Uterus (tissue), 4 donors: ENCODE data around the gene CPEB3. TPM values are rescaled to one million over a fixed set of nuclear protein-coding genes. Genes with fewer than 3 reads are reported as not detected.

Experiments used
- DNase-seq, 2 donors: peaks; one replicate each; pipeline ENCODE4 v3.0.0-alpha.2; 2019 to 2020
- H3K27ac ChIP-seq, 2 donors: fragments of 200-600 bp; sonication (generic); 1 replicate in 1 of 2; 2 replicates in 1 of 2; pipeline ENCODE4 v1.5.1; 2016 to 2018
- H3K27me3 ChIP-seq, 2 donors: fragments of 200-600 bp; sonication (generic); one replicate each; pipeline ENCODE4 v1.5.1; 2018 to 2019; ENCODE audit warnings: control low read depth in 1 of 2
- H3K36me3 ChIP-seq, 2 donors: fragments of 200-600 bp; sonication (generic); one replicate each; pipeline ENCODE4 v1.5.1; 2019; ENCODE audit warnings: control low read depth in 1 of 2
- H3K4me1 ChIP-seq, 2 donors: fragments of 200-600 bp; sonication (generic); one replicate each; pipeline ENCODE4 v1.5.1; 2018 to 2019; ENCODE audit warnings: control low read depth in 1 of 2
- H3K4me3 ChIP-seq, 2 donors: fragments of 200-600 bp; sonication (generic); 1 replicate in 1 of 2; 2 replicates in 1 of 2; pipeline ENCODE4 v1.5.1; 2018 to 2019; ENCODE audit warnings: mild to moderate bottlenecking in 1 of 2
- H3K9me3 ChIP-seq, 2 donors: fragments of 200-600 bp; sonication (generic); one replicate each; pipeline ENCODE4 v1.5.1; 2019; ENCODE audit warnings: control low read depth in 1 of 2
- POLR2A ChIP-seq, 2 donors: fragments of 450-650 bp; IDR thresholded peaks; one replicate each; pipeline ENCODE4 v1.6.1; 2016; ENCODE audit warnings: antibody characterized with exemption in 2 of 2, mild to moderate bottlenecking in 1 of 2, moderate library complexity in 1 of 2
- intact Hi-C: fragments of 100-400 bp; cut with DNase I; formaldehyde crosslinking; loops from one replicate; pipeline ENCODE4 v1.15.1; 2023; ENCODE audit warnings: low total_unique reads
- total RNA-seq, 4 donors: library from RNA; depleted of rRNA in 3 of 4; stranded (reverse); fragments of >200 nt in 3 of 4; gene quantifications; one replicate each; pipeline versions ENCODE4 v1.1.0 to v1.2.4, GENCODE V29; 2014 to 2023
- TF ChIP-seq, protein P1 (sequence below), 4 experiments: fragments of 200-600 bp in 2 of 4; fragments of 450-650 bp in 2 of 4; sonication (generic) in 2 of 4; IDR thresholded peaks; one replicate each; pipeline ENCODE4 v1.5.1; 2016 to 2019; ENCODE audit warnings: antibody characterized with exemption in 4 of 4, mild to moderate bottlenecking in 2 of 4, moderate library complexity in 1 of 4
- donor health status: DM: yes; HTN: yes; CAD: no.

Gene CPEB3
- total RNA-seq, 4 donors from 2014 or later, result 2.6 to 5.4 (median 3.7) TPM

DNA sequence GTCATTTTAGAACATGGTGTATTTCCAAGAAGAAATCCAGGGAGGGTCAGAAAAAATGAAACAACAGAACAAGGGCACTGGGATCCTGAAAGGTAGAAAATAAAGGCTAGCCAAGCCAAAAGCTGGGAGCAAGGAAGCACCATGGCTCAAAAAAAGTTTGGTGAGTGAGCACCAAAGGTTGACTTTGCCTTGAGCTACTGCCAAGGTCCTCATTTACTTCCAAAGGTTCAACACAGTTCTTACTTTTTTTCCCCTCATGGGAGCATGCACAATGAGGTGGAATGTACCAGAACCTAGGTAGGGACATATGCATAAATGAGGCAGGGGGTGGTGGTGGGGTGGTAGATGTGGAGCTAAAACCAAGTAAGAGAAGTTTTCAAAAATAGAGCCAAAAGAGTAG lies 182.8 kb downstream of the CPEB3 start:
- intact Hi-C loops, result no loop called here
- H3K9me3 ChIP-seq, result no peaks in the 10 kb centered on the region
- H3K36me3 ChIP-seq, result no peaks in the 10 kb centered on the region
- no peaks in the 10 kb centered on the region for H3K4me1 ChIP-seq
- DNase-seq, result no peak
- TF ChIP-seq POLR2A (IDR thresholded peaks at IDR 0.05), result no peak
- TF ChIP-seq, protein P1, sequence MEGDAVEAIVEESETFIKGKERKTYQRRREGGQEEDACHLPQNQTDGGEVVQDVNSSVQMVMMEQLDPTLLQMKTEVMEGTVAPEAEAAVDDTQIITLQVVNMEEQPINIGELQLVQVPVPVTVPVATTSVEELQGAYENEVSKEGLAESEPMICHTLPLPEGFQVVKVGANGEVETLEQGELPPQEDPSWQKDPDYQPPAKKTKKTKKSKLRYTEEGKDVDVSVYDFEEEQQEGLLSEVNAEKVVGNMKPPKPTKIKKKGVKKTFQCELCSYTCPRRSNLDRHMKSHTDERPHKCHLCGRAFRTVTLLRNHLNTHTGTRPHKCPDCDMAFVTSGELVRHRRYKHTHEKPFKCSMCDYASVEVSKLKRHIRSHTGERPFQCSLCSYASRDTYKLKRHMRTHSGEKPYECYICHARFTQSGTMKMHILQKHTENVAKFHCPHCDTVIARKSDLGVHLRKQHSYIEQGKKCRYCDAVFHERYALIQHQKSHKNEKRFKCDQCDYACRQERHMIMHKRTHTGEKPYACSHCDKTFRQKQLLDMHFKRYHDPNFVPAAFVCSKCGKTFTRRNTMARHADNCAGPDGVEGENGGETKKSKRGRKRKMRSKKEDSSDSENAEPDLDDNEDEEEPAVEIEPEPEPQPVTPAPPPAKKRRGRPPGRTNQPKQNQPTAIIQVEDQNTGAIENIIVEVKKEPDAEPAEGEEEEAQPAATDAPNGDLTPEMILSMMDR (IDR thresholded peaks at IDR 0.05), result no peak
- H3K27ac ChIP-seq, result no peak overlapping the region
- no peak overlapping the region for H3K4me3 ChIP-seq
- no peaks in the 10 kb centered on the region for H3K27me3 ChIP-seq

DNA sequence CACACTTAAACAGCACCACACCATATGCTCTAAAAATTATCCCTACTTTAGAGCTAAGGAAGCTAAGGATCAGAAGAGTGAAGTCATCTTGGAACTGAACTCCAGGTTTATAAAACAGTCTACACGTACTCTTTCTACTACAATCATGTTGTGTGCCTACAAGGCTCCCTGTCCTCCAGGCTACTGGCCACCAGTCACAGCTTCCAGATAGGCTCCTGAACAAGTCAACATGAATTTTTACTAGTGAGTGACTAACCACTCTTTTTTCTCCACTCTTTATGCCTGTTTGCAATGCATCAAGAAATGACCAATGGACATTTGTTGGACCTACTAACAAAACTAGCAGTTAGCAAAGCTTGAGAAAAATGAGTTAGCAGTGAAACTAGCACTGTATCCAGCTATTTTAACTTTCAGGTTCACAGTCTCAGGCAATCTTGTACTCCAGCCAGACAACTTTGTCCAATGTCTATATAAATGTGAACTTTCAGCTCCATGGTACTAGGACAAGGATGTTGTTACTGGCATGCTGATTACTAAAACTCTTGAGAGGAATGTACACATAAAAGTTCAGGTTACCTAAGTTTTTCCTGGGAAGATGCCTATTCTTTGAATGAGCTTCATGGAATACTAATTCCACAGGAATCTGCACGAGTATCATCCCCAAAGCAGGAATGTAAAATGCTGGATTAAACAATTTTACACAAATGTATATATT lies 187.3 kb downstream of the CPEB3 start:
- no peak overlapping the region for H3K27ac ChIP-seq
- intact Hi-C loops, result no loop called here
- H3K4me1 ChIP-seq, result no peaks in the 10 kb centered on the region

DNA sequence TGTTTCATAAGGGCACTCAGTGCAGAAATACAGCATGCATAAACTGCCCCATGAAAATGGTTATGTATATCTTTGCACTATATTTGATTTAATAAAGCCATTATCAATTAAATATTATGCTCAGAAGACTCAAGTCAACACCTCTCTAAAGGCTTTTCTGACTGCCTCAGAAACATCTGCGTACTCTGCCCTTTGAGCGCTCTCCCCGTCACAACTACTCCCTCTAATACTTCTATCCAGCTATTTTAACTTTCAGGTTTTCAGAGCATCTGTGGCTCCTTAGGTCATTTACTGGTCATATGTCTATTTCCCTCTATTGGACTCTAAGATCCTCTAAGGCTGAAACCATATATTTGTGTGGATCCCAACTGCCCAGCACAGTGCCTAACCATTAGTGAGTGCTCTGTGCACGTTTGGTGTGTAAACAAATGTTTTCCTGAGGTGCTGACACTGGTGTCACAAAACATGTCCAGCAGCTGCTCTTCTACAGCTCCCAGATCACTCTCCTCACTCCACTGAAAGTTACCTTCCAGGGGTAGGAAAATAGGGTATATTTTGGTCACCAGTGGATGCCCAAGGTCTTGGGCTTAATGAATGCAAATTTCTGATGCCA lies 188.2 kb downstream of the CPEB3 start:
- Histone ChIP-seq H3K4me1 (no peaks in the 10 kb centered on the region), H3K4me3 (no peak overlapping the region), H3K27me3 (no peaks in the 10 kb centered on the region), H3K27ac (no peak overlapping the region), H3K9me3 (no peaks in the 10 kb centered on the region), H3K36me3 (no peaks in the 10 kb centered on the region)
- no peak for DNase-seq
- intact Hi-C loops, result no loop called here
- no peak for TF ChIP-seq POLR2A (IDR thresholded peaks at IDR 0.05)
- TF ChIP-seq, protein P1 (IDR thresholded peaks at IDR 0.05), result no peak

More for the DNA sequence above, 187.3 kb downstream of the CPEB3 start:
- TF ChIP-seq POLR2A (IDR thresholded peaks at IDR 0.05), result no peak
- TF ChIP-seq, protein P1 (IDR thresholded peaks at IDR 0.05), result no peak
- Histone ChIP-seq H3K36me3 (no peaks in the 10 kb centered on the region), H3K9me3 (no peaks in the 10 kb centered on the region), H3K27me3 (no peaks in the 10 kb centered on the region), H3K4me3 (no peak overlapping the region)
- no peak for DNase-seq

DNA sequence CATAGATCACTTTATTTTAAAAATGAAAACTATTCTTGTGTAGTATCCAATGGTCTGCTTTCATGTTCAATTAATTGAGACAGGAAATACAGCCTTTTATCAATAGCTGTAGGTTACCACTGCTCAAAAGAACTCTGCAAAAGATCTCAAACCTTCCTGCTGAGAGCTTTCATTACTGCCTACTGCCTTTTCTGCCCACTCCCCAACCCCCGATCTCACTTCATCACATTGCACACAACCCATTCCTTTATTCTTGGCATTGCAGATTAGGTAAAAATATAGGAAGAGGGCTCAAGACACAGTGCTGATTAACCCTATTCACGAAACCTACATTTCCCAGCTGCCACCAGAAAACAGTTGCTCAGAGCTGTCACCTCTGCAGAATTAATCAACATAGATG lies 195.9 kb downstream of the CPEB3 start:
- intact Hi-C loops, result no loop called here
- TF ChIP-seq, protein P1 (IDR thresholded peaks at IDR 0.05), result no peak
- no peak for TF ChIP-seq POLR2A (IDR thresholded peaks at IDR 0.05)
- H3K27me3 ChIP-seq, result no peaks in the 10 kb centered on the region

DNA sequence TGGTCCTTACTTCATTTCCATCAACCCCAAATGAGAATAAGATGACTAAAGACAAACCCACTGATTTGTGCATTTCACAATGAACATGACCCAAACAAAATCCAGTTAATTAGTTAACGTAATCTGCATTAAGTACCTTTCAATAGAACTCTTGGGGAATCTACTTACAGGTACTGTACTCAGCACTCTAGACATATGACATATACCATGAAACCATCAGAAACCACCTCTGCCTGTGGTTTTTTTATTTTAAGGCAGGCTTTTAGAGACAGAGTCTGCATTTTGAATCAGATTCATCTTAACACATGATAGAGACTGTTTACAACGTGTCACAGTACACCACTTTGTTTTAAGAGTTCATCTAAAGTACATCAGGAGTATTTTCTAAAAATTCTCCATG lies 198.9 kb downstream of the CPEB3 start:
- Histone ChIP-seq H3K9me3 (no peaks in the 10 kb centered on the region), H3K27ac (no peak overlapping the region), H3K36me3 (no peaks in the 10 kb centered on the region), H3K4me1 (no peaks in the 10 kb centered on the region), H3K4me3 (no peak overlapping the region), H3K27me3 (no peaks in the 10 kb centered on the region)
- TF ChIP-seq, protein P1 (IDR thresholded peaks at IDR 0.05), result no peak
- TF ChIP-seq POLR2A (IDR thresholded peaks at IDR 0.05), result no peak
- intact Hi-C loops, result no loop called here
- no peak for DNase-seq

More for the DNA sequence above, 195.9 kb downstream of the CPEB3 start:
- Histone ChIP-seq H3K27ac (no peak overlapping the region), H3K36me3 (no peaks in the 10 kb centered on the region), H3K4me1 (no peaks in the 10 kb centered on the region), H3K9me3 (no peaks in the 10 kb centered on the region), H3K4me3 (no peak overlapping the region)
- no peak for DNase-seq
